IMR-90 (cell line): ENCODE results near the gene CDKL4. TPM values are rescaled to one million over a fixed set of nuclear protein-coding genes. Genes with fewer than 3 reads are reported as not detected.

Experiments
- ATAC-seq: fragments of 200-7000 bp; cut with Tn5 transposase; 2 replicates; pipeline ENCODE4 v1.9.1; 2020; ENCODE audit warnings: low read depth, mild to moderate bottlenecking, moderate library complexity
- BruUV-seq: library from RNA; stranded (reverse); fragments of 400-500 nt; replicated peaks from 2 replicates; lab custom pipeline; 2021; lab: Mats Ljungman, UMichigan
- CTCF ChIA-PET: fragments of 300-600 bp; formaldehyde crosslinking; extraction: SDS; loops from one replicate; lab custom pipeline; 2021; ENCODE audit warnings: antibody characterized with exemption; lab: Yijun Ruan, JAX
- POLR2A ChIA-PET: fragments of 300-600 bp; sonication (Branson Sonifier 250); formaldehyde crosslinking; loops from one replicate; lab custom pipeline; 2022; ENCODE audit warnings: antibody characterized with exemption; ENCODE audit not compliant: unreplicated experiment; lab: Charles Lee
- DNase-seq: peaks from one replicate; pipeline ENCODE4 v3.0.0; 2013
- H2AFZ ChIP-seq: replicated peaks from 2 replicates; pipeline ENCODE3; 2013; ENCODE audit warnings: low read length, mild to moderate bottlenecking; ENCODE audit not compliant: poor library complexity
- H2AK5ac ChIP-seq: 2 replicates; pipeline ENCODE4 v1.6.1; 2013; ENCODE audit warnings: low read depth, low read length, inconsistent platforms
- H2AK9ac ChIP-seq: replicated peaks from 2 replicates; pipeline ENCODE3; 2013; ENCODE audit warnings: mild to moderate bottlenecking, low read depth, low read length, moderate library complexity; ENCODE audit not compliant: poor library complexity
- H2BK120ac ChIP-seq: 2 replicates; pipeline ENCODE4 v1.6.1; 2013; ENCODE audit warnings: low read depth, low read length, inconsistent platforms
- H2BK15ac ChIP-seq: 3 replicates; pipeline ENCODE4 v1.6.1; 2013; ENCODE audit warnings: low read depth, low read length, inconsistent platforms
- H2BK20ac ChIP-seq: 2 replicates; pipeline ENCODE4 v1.6.1; 2013; ENCODE audit warnings: low read depth, mild to moderate bottlenecking, inconsistent platforms, low read length, moderate library complexity
- H2BK5ac ChIP-seq: 2 replicates; pipeline ENCODE4 v1.6.1; 2013; ENCODE audit warnings: mild to moderate bottlenecking, low read depth, low read length, inconsistent platforms; ENCODE audit not compliant: poor library complexity, severe bottlenecking
- H3K14ac ChIP-seq: replicated peaks from 2 replicates; pipeline ENCODE4 v1.6.1; 2013; ENCODE audit warnings: low read depth, low read length, inconsistent platforms
- H3K18ac ChIP-seq: 2 replicates; pipeline ENCODE4 v1.6.1; 2013; ENCODE audit warnings: low read depth, low read length, control low read depth
- H3K23ac ChIP-seq: 2 replicates; pipeline ENCODE4 v1.6.1; 2013; ENCODE audit warnings: low read depth, low read length, inconsistent platforms
- H3K27ac ChIP-seq: 2 replicates; pipeline ENCODE4 v1.5.1; 2013; ENCODE audit warnings: mild to moderate bottlenecking, control low read depth, low read length; ENCODE audit not compliant: insufficient read depth
- H3K27me3 ChIP-seq: 2 replicates; pipeline ENCODE4 v1.6.1; 2013; ENCODE audit warnings: low read length; ENCODE audit not compliant: control insufficient read depth, insufficient read depth
- H3K36me3 ChIP-seq: 2 replicates; pipeline ENCODE4 v1.6.1; 2013; ENCODE audit warnings: low read length, mixed read lengths; ENCODE audit not compliant: control insufficient read depth, insufficient read depth
- H3K4ac ChIP-seq: 2 replicates; pipeline ENCODE4 v1.6.1; 2013; ENCODE audit warnings: low read depth, low read length, inconsistent platforms
- H3K4me1 ChIP-seq: 2 replicates; pipeline ENCODE4 v1.6.1; 2013; ENCODE audit warnings: low read length, mixed read lengths; ENCODE audit not compliant: control insufficient read depth, insufficient read depth
- H3K4me2 ChIP-seq: 2 replicates; pipeline ENCODE4 v1.6.1; 2013; ENCODE audit warnings: low read depth, mild to moderate bottlenecking, control low read depth, low read length, moderate library complexity
- H3K4me3 ChIP-seq: 2 replicates; pipeline ENCODE4 v1.5.1; 2013; ENCODE audit warnings: low read depth, mild to moderate bottlenecking, control low read depth, low read length, moderate library complexity; ENCODE audit not compliant: insufficient read depth
- H3K56ac ChIP-seq: 2 replicates; pipeline ENCODE4 v1.6.1; 2013; ENCODE audit warnings: low read length, inconsistent platforms; ENCODE audit not compliant: insufficient read depth; ENCODE audit errors: extremely low read depth
- H3K79me1 ChIP-seq, 2 experiments: 2 replicates each; pipeline ENCODE4 v1.6.1; 2013; ENCODE audit warnings: low read length in 2 of 2, inconsistent platforms in 1 of 2, low read depth in 1 of 2
- H3K9ac ChIP-seq: 2 replicates; pipeline ENCODE4 v1.6.1; 2013; ENCODE audit warnings: low read depth, low read length, control low read depth
- H3K9me1 ChIP-seq: 2 replicates; pipeline ENCODE4 v1.6.1; 2013; ENCODE audit warnings: low read length, inconsistent platforms; ENCODE audit not compliant: insufficient read depth
- H3K9me3 ChIP-seq: 2 replicates; pipeline ENCODE4 v1.6.1; 2013; ENCODE audit warnings: low read length; ENCODE audit not compliant: control insufficient read depth, insufficient read depth
- H4K20me1 ChIP-seq: 2 replicates; pipeline ENCODE4 v1.6.1; 2013; ENCODE audit warnings: low read length, inconsistent platforms; ENCODE audit not compliant: insufficient read depth
- H4K5ac ChIP-seq: 2 replicates; pipeline ENCODE4 v1.6.1; 2013; ENCODE audit warnings: mild to moderate bottlenecking, low read depth, low read length, control low read depth
- H4K8ac ChIP-seq, 2 experiments: 2 replicates each; pipeline ENCODE4 v1.6.1; 2013; ENCODE audit warnings: low read depth in 2 of 2, low read length in 2 of 2, control low read depth in 1 of 2, inconsistent platforms in 1 of 2
- H4K91ac ChIP-seq: 2 replicates; pipeline ENCODE4 v1.6.1; 2013; ENCODE audit warnings: low read depth, low read length, inconsistent platforms; ENCODE audit not compliant: insufficient read depth
- FOS ChIP-seq: fragments of 150-350 bp; IDR thresholded peaks from 2 replicates; pipeline ENCODE4 v1.6.1; 2016; ENCODE audit warnings: low read depth, low read length
- MAZ ChIP-seq: IDR thresholded peaks from 2 replicates; pipeline ENCODE4 v1.6.1; 2012; ENCODE audit warnings: low read depth, mild to moderate bottlenecking, low read length, improper control_type of control experiment, moderate library complexity, borderline replicate concordance
- POLR2A ChIP-seq: IDR thresholded peaks from 2 replicates; pipeline ENCODE4 v1.6.1; 2012; ENCODE audit warnings: mild to moderate bottlenecking, low read depth, low read length
- RAD21 ChIP-seq: IDR thresholded peaks from 2 replicates; pipeline ENCODE4 v1.6.1; 2012; ENCODE audit warnings: low read length, improper control_type of control experiment
- RCOR1 ChIP-seq: IDR thresholded peaks from 2 replicates; pipeline ENCODE4 v1.6.1; 2012; ENCODE audit warnings: mild to moderate bottlenecking, low read length, improper control_type of control experiment; ENCODE audit not compliant: insufficient replicate concordance
- WGBS, 2 experiments: methylation state at CpG; one replicate each; pipeline versions ENCODE4 v1.1.5 to v1.1.7; 2013; ENCODE audit warnings: missing lambda C conversion rate in 2 of 2; ENCODE audit not compliant: insufficient read length in 1 of 2; ENCODE audit errors: extremely low coverage in 2 of 2; 5-methylcytosine and 5-hydroxymethylcytosine counted together
- dilution Hi-C: fragments of 300-500 bp; cut with HindIII; formaldehyde crosslinking; loops from one replicate; pipeline ENCODE4 v1.14.3; 2018; ENCODE audit warnings: low sequenced_read_pairs; ENCODE audit not compliant: unreplicated experiment
- in situ Hi-C: fragments of 300-500 bp; cut with MboI; formaldehyde crosslinking; loops from 3 replicates; pipeline ENCODE4 v1.14.3; 2019; ENCODE audit warnings: low sequenced_read_pairs, inconsistent platforms, mixed read lengths
- intact Hi-C: fragments of 100-400 bp; cut with micrococcal nuclease; formaldehyde crosslinking; loops from 2 replicates; pipeline ENCODE4 v1.10.0; 2022
- polyA plus RNA-seq, 3 experiments: library from polyadenylated mRNA; depleted of rRNA; stranded (reverse); fragments of >200 nt; gene quantifications; 2 replicates each; pipeline ENCODE4 v1.2.3, GENCODE V29; 2012; ENCODE audit warnings: low replicate concordance in 1 of 3
- total RNA-seq: library from RNA; depleted of rRNA; stranded (reverse); fragments of >200 nt; gene quantifications from 2 replicates; pipeline ENCODE4 v1.2.3, GENCODE V29; 2012
- TF ChIP-seq, protein P1 (sequence below): fragments of 150-350 bp; IDR thresholded peaks from 2 replicates; pipeline ENCODE4 v1.6.1; 2017; ENCODE audit warnings: mild to moderate bottlenecking, antibody characterized with exemption, low read length, low read depth
- TF ChIP-seq, protein P2 (sequence below): conservative IDR thresholded peaks from 2 replicates; pipeline ENCODE4 v1.5.1; 2012; ENCODE audit warnings: mild to moderate bottlenecking, low read depth, low read length, improper control_type of control experiment

CDKL4 gene
- total and polyA plus RNA-seq, 2 of the 4 experiments (the other 2 are of a cell fraction) = not detected

DNA sequence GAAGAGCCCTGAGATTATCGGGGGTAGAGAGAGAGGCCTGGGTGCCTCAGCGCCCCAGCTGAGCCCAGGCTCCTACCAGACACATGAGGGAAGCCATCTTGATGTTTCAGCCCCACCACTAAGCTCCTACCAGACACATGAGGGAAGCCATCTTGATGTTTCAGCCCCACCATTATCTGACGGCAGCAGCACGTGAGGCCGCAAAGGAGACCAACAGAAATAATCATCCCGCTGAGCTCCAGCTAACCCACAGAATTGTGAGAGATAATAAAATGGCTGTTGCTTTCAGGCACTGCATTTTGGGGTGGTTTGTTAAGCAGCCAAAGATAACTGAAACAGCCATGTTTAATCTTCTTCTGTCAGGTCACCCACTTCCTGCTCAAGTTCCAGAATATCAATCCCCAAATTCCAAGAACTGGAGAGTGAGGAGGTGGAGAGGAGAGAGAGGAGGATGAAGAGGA, 93.6 kb downstream of the CDKL4 start:
- H3K23ac ChIP-seq = no peak overlapping the region
- no peaks in the 10 kb centered on the region for H3K9me3 ChIP-seq
- H4K20me1 ChIP-seq = no peaks in the 10 kb centered on the region
- CTCF ChIA-PET = no interaction called here
- dilution Hi-C loops (no loop called here), in situ Hi-C loops (no loop called here), intact Hi-C loops (no loop called here)
- H3K9ac ChIP-seq = no peak overlapping the region
- ATAC-seq (no peak), DNase-seq (no peak)
- H2AK9ac ChIP-seq = no peak overlapping the region
- no peak overlapping the region for H3K56ac ChIP-seq
- TF ChIP-seq MAZ (no peak), RAD21 (no peak), RCOR1 (no peak), FOS (no peak), POLR2A (no peak)
- TF ChIP-seq, protein P1, sequence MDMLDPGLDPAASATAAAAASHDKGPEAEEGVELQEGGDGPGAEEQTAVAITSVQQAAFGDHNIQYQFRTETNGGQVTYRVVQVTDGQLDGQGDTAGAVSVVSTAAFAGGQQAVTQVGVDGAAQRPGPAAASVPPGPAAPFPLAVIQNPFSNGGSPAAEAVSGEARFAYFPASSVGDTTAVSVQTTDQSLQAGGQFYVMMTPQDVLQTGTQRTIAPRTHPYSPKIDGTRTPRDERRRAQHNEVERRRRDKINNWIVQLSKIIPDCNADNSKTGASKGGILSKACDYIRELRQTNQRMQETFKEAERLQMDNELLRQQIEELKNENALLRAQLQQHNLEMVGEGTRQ = no peak
- TF ChIP-seq, protein P2, sequence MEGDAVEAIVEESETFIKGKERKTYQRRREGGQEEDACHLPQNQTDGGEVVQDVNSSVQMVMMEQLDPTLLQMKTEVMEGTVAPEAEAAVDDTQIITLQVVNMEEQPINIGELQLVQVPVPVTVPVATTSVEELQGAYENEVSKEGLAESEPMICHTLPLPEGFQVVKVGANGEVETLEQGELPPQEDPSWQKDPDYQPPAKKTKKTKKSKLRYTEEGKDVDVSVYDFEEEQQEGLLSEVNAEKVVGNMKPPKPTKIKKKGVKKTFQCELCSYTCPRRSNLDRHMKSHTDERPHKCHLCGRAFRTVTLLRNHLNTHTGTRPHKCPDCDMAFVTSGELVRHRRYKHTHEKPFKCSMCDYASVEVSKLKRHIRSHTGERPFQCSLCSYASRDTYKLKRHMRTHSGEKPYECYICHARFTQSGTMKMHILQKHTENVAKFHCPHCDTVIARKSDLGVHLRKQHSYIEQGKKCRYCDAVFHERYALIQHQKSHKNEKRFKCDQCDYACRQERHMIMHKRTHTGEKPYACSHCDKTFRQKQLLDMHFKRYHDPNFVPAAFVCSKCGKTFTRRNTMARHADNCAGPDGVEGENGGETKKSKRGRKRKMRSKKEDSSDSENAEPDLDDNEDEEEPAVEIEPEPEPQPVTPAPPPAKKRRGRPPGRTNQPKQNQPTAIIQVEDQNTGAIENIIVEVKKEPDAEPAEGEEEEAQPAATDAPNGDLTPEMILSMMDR = no peak
- H4K5ac ChIP-seq = no peak overlapping the region
- 0 out of 2 replicates have a peak, but pooled peaks cover 3% of the 10 kb centered on the region for H3K27me3 ChIP-seq
- H3K14ac ChIP-seq = no peak overlapping the region
- H3K4me2 ChIP-seq = no peak overlapping the region
- H2BK15ac ChIP-seq = no peak overlapping the region
- no peak overlapping the region for H2AK5ac ChIP-seq
- no peak overlapping the region for H4K91ac ChIP-seq
- no peak overlapping the region for H3K4me3 ChIP-seq
- POLR2A ChIA-PET = no interaction called here
- no peaks in the 10 kb centered on the region for H3K9me1 ChIP-seq
- H3K4me1 ChIP-seq = no peaks in the 10 kb centered on the region; the same call in 1 of the 2 replicates
- H3K18ac ChIP-seq = no peak overlapping the region
- H3K27ac ChIP-seq = no peak overlapping the region
- H3K4ac ChIP-seq = no peak overlapping the region
- no peaks in the 10 kb centered on the region for H3K36me3 ChIP-seq
- no peak overlapping the region for H2BK20ac ChIP-seq
- H2BK120ac ChIP-seq = no peak overlapping the region
- no peak overlapping the region for H2AFZ ChIP-seq
- no peaks in the 10 kb centered on the region for H3K79me1 ChIP-seq
- no peak overlapping the region for H4K8ac ChIP-seq
- no peak overlapping the region for H2BK5ac ChIP-seq
- no TSS peak for BruUV-seq
- WGBS, 2 experiments = 90% methylated on average over 2 of the region's 6 CpGs; no CpG with 5 or more reads in 1 of the 2 experiments
